Embryonic facial prominence (tissue), 1 donor: ENCODE results near the gene ATF6.

ENCODE experiments used
- DNase-seq: peaks from one replicate; pipeline ENCODE4 v3.0.0-alpha.2; 2016; ENCODE audit errors: extremely low spot score

Gene ATF6

DNA sequence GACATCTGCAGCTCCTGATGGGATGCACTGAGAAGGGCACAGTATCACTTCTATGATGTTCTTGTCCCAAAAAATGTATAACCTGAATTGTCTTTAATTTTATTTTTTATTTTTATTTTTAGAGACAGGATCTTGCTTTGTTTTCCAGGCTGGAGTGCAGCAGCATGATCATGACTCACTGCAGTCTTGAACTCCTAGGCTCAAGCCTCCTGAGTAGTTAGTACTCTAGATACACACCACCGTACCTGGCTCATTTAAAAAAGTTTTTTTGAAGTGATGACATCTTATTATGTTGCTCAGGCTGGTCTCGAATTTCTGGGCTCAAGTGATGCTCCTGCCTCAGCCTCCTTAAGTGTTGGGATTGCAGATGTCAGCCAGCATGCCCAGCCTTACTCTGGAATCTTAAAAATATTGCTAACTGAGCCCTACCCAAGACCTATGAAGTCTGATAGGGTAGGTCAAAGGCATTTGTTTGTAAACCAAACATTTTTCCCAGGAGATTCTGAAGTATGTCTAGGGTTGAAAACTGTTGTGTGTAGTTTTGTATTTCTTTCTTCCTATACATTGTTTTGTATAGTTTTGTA is 68.9 kb downstream of the ATF6 start:
- DNase-seq: no peak

DNA sequence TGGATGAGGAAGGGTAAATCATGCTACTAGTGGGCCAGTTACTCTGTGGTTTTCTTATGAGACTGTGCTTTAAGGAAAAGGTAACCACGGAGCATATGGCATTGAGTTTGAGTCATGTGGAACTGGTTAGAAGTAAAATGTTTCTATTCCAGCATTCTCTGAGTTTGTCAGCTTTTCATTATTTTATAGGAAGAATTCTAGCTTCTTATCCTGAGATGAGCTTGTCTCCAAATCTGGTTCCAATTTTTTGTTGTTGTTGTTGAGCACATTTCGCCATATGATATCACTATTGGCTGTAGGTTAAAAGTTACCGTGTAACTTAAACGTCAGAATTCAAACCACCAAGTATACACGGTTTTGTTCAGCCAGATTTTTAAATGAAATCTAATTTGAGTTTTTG is 69.9 kb downstream of the ATF6 start:
- peak; percentile 65 for DNase-seq

DNA sequence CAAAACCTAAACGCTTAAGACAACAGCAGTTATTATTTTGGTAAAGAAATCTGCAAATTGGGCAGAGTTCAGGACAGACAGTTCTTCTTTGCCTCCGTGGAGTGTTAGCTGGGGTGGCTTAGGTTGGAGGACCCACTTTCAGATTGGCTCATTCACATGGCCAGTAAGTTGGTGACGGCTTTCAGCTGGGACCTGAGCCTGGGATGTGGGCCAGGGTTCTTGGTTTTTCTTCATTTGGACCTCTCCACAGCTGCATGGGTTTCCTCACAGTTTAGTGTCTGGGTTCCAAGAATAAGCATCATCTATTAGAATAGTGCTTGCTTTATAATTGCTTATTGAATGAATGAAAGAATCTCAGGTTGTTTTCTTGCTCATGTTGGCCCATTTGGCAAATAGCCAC is 72.2 kb downstream of the ATF6 start:
- no peak for DNase-seq

DNA sequence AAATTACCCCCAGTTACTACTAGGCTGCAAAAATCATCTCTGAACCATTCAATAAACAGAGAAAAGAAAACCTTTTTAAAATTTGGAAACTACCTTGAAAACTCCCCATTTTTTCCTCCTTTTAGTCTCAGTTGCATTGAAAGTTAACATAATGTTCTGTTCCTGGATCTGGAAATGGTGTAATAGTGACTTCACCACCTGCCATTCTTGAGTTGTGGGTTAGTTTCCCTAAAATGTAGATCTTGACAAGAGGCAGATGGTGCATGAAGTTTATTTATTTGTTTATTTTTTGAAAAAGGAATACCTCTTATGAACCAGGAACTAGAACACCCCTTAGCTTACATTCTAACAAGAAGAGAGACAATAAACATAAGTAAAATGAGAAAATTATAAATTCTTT is 72.8 kb downstream of the ATF6 start:
- no peak for DNase-seq

DNA sequence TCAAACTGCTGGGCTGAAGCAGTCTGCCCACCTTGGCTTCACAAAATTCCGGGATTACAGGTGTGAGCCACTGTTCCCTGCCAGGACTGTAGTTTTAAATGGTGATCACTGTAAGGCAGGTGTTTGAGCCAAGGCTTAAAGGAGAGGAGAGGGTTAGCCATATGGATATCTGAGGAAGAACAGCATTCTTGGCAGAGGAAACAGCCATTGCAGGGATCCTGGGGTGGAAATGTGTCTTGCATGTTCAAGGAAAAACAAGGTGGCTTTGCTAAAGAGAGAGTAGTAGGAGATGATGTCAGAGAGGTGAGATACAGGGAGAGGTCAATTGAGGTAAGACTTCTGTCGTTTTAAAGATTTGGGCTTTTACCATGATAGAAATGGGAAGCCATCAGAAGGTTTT is 73.5 kb downstream of the ATF6 start:
- DNase-seq: no peak

DNA sequence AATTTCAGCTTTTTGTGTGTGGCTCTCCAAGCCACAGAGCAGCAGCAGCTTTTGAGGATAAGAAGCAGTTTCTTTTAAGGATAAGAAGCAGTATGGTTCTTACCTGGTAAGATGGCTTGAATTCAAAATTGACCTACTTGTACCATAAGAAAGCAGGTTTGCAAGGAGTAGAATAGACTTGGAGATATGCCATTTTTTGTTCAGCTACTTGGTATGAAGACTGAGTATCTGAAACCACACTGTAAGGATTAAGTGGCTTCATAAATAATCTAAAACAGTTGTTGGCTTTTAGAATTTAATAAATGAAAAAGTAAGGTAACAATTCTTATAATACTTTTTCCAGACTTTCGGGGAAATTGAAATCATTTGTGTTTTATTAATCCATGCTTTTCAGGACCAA is 74.2 kb downstream of the ATF6 start:
- DNase-seq: no peak

DNA sequence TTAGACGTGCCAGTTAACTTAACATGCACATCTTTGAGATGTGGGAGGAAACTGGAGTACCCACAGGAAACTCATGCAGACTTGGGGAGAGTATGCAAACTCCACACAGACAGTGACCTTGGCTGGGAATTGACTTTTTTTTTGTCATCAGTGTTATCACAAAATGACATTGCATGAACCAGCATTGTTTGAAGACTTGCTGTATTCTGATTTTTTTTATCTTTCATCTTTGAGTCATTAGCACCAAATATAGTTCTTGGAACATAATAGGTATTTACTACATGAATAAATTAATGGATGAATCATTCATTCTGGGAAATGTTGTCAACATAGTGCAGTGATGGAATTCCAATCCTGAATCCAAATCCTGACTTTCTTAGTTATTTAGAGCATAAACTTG is 77.0 kb downstream of the ATF6 start:
- no peak for DNase-seq

DNA sequence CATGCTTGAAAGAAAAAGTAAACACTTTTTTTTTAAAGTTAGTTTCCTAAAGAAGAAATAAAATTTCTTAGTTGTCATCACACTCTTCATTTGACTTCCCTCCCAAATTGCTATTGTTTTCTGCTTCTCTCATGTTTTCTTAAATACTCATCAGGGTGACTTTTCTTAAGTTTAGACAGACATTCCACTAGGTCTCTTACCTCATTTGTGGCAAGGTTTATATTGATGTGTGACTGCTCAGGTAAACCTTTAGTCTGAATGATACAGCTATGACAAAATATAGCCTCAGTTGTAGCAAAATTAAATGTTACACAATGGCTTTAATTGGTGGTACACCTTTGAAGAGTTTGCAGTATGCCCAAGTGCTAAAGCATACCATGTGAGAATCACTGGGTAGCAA is 78.6 kb downstream of the ATF6 start:
- no peak for DNase-seq

DNA sequence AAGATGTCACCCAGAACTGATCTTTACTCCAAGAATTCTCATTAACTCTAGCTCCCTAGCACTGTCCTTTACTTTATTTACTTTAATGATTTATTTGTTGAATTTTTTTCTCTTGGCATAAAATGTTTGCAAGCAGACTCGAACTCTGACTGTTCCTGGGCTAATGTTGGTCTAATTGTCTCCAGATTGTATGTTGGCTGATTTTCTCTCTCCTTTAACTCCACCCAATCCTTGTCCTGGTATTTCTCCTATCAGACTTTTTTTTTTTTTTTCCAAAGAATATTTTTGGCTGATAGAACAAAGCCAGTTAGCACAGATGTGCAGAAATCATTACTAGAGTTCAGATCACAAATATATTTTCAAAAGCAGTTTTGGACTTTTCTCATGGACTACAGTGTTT is 82.6 kb downstream of the ATF6 start:
- DNase-seq: no peak

DNA sequence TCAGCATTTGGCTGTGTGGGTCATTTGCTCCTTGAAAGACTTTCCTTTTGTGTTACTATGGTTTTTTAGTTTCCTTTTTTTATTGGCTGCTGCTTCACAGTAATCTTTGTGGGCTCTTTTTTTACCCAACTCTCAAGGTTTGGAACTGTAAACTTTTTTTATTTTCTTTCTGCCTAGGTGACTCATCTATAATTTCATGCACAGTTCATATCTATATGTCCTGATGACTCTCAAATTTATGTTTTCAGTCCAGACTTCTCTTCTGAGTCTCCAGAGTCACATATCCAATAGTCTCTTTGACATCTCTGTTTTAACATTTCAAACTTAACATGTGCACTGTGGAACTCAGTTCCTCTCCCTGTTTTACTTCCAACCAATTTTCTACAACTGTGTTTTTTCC is 83.4 kb downstream of the ATF6 start:
- no peak for DNase-seq

DNA sequence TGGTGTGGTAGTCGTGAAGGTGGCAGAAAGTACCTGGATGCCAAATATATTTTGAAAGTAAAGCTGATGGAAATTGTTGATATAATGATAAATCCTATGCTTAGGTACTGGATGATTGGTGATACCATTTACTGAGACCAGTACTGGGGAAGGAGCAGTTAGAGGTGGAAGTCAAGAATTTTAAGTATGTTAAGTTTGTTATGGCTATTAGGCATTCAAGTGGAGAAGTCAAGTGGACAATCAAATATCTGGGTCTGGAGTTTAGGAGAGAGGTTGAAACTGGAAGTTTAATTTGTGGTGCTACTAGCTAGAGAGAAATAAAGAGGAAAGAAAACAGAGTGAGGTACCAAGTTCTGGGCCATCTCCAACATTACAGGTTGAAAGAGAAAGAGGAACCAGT is 89.1 kb downstream of the ATF6 start:
- DNase-seq: no peak

DNA sequence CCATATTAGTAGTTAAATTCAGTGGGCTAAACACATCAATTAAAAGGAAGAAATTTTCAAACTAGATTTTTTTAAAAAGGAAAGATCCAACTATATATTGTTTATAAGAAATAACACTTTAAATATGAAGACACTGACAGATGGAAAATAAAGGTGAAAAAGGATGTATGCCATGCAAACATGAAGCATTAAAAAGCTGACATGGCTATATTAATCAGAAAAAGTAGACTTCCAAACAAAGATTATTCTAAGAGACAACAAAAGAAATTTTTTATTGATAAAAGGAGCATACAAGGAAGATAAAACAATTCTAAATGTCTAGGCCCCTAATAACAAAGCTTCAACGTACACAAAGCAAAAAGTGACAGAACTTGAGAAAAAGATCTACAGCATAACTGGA is 92.2 kb downstream of the ATF6 start:
- no peak for DNase-seq

DNA sequence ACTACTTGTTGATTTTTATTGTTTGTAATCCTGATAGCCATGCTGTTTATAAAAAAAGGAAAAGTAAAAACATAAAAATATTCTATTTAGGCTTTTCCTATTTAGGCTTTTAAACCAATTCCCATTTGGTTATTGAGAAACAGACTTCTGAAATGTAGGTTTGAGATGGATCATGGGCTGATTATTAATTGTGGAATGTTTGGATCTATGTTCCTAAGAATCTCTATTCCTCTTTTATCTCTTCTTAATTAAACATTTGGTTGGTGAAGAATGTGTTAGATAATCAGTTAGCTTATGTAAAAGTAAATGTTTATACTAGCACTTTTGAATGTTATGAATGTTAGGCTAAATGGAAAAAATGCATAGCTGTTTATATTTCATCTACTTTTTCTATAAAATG is 97.4 kb downstream of the ATF6 start:
- DNase-seq: no peak

DNA sequence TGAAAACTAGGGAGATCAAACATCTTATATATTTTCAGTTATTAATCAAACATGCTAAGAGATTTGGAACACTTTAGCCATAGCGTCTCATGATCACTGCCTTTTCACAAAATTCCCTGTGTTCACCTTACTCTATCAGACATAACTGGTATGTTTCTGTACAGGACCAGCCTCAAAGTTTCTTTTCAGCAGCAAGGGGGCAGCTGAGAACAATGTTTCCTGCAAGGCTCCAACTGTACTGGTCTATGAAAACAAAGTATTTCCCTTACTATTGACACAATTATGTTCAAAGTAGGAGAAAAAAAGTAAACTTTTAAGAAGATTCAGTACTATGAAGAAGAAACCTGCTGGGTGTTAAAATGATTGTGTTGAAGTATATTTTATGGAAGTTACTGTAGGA is 98.5 kb downstream of the ATF6 start:
- DNase-seq: no peak

DNA sequence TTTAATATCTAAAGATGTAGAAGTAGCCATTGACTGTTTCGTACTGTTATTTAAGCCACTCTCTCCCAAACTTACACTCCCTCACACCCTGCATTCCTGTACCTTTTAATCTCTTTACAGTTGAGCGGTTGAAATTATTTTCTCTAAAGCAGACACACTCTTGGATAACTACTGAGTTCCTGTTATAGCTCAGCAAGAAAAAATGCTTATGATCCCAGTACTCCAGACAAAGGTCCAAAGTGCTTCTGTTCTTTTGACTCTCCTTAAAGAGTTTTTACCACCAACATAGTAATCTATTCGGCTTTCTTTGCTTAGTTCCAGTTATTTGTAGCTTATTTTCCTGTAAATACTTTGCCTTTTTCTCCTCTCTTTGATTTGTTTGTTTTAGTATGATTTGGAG is 100.1 kb downstream of the ATF6 start:
- DNase-seq: no peak

DNA sequence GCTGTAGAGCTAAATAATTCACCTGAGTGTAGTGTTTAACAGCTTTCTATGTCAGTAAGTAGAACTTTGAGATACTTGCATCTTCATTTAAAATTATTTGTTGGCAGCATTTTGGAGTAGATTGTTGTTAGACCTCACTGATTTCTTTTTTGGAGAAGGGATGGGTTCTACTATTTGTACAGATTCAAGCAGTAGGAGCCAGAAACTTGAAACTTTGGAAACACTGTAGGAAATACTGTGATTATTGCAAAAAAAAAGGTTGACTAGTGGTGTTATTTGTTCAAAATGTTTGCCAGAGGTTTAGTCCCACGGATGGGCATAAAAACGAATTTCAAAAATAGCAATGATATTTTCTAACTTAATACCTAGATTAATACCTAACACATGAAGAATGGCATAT is 102.7 kb downstream of the ATF6 start:
- no peak for DNase-seq

DNA sequence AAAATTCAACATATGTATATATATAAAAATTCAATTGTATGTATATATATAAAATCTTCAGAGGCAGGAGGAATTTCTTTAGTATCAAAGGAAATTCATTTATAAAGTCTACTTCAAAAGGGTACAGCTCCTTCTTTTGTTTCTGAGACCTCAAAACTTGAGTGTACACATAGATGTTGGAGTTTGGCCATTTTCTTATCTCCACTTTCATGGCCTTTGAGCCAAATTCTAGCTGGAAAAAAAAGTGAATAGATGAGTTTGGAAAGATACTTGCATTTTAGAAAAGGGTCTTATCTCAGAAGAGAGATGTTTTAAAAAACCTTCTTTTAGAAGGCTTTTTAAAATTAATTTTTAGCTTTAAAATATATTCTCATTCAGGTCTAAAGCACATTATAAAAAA is 103.2 kb downstream of the ATF6 start:
- DNase-seq: no peak

DNA sequence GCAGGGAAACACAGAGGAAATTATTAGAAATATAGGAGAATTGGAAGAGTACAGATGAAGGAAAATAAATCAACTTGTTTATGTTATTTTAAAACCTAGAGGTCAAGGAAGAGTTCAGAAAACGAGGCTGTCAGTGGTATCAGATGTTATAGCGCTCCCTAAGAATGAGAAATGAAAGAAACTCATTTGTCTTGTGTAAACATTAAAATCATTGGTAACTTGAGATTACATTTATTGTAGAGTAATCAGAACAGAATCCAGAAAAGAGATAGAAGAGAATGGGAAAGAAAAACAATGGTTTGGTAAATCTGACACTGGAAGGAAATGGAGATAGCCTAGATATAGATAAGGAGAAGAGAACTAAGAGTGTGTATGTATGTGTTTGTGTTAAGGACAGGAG is 106.4 kb downstream of the ATF6 start:
- DNase-seq: no peak

DNA sequence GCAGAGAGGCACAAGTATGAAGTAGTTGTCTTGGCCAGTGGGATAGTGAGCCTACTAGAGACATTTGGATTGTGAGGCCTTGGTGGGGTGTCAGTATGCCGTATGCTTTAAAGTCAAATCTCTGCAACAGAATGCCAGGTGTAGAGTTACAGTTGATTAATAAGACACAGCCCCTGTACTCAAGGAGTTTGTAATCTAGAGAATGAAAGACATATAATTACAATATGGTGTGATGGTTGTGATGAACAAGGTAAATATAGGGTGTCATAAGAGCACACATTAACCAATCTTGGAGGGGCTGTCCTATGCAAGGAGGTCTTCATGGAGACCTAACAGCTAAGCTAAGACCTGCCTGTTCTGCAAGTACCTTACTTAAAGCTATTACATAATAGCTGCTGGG is 113.1 kb downstream of the ATF6 start:
- DNase-seq: no peak

DNA sequence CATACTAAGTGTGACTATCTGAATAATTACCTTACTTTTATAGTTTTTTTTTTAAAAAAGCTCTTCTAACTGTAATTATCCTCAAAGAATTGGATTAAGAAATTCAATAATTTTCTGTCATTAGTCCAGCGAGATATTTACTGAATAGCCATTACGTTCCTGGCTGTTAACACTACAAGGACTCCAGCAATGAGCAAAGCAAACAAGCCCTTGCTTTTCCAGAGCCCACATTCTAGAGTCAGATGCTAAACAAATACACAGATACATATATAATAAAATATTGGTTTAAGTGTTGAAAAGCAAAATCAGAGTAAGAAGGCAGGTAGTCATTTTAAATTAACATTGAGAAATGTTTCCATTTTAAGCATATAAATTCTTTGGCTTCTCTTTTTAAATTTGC is 118.4 kb downstream of the ATF6 start:
- no peak for DNase-seq

DNA sequence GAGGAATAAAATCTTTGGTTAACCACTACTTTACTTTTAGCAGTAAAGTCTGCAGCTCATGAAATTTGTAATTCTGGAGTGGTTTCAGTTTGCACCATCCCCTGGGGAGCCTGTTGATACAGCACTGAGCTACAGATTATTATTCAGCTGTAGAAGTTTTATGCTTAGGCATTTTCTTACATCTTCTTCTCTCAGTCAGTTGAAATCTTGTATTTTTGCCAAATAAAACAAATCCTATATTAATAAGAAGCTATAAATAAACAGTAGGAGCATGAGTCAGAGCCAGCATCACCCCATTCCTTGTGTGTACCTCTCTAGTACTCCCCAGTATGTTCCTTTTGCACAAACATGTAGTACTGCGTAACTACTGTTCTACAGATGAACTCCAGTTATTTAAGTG is 118.9 kb downstream of the ATF6 start:
- no peak for DNase-seq

DNA sequence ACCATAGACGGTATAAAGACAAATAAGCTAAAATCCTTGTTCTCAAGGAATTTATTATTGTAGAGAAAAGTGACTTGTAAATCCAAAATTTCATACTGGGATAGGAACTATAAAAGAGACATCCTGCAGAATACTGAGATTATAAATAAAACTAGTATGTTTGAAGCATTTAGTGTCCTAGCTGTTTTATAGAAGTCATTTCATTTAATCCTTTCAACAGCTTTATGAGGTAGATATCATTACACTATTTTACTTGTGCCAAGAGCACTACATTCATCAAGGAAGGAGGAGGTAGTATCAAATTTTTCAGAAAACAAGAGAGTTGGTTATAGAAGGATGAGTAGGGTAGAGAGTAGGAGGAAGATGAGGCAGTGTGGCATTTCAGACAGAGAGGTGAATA is 119.6 kb downstream of the ATF6 start:
- no peak for DNase-seq

DNA sequence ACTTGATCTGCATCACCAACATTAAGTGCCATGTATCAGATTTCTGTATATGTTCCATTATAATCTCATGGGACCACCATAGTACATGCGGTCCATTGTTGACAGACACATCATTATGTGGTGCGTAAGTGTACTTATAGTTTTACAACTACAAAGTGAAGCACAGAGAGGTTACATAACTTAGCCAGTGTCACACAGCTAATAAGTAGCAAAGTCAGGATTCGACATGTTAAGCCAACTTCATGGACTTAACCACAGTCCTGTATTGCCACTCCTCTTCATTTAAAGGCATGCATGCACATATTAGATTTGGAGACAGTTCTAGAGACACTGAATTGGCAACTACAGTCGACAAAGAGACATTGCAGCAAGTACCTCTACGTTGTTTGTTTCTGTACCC is 120.5 kb downstream of the ATF6 start:
- no peak for DNase-seq

DNA sequence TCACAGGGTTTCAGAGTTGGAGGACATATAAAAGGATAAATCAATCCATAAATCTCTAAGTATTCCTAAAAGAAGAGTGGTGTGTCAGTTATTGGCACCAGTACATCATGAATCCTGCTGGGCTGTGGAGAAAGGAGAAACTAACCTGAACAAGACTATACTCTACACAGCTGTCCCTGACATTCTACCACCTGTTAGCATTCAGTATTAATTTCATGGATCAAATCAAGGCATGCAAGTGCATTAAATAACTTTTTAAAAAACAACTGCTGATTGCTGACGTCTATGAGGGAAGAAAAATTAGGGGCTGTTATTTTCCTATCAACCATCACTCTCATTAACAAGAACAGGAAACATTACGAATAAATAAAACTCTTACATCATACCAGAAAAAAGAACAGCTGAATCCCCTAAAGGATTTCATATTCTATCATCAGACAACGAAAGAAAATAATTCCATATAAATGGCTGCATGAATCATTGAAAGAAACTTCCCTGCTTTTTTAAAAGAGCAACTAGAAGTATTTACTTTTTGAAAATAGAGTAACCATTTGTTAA is 121.7 kb downstream of the ATF6 start:
- no peak for DNase-seq

DNA sequence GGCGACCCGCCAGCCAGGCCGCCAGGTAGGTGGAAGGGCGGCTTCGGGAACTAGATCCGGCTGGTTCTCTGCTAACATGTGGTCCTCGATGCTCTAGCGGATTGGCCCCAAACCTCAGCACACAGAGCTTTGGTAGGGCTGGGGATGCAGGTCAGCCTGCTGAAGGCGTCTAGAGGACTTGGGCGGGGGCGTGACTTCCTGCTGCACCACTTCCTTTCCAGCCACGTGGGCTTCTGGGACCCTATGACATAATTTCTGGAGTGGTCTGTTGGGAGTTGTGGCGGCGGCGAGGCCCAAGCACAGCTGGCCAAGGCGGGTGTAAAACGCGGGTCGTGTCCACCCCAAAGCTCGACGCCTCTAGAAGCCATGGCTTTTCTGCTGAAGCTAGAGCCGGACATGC is 124.5 kb downstream of the ATF6 start:
- DNase-seq: no peak
